Neural cell (in vitro differentiated cells): Measurements from ENCODE around the gene KRAS. TPM values are rescaled to one million over a fixed set of nuclear protein-coding genes. Genes with fewer than 3 reads are reported as not detected.
A peak's percentile ranks its signal among the peaks of the same experiment; 100 is the strongest.

Source experiments
- H2AFZ ChIP-seq: fragments of 200-600, 300-800 bp; sonication (generic), shearing (Covaris generic); 2 replicates; pipeline ENCODE4 v1.6.0; 2014; ENCODE audit warnings: low read depth, mild to moderate bottlenecking, antibody characterized with exemption, low read length, moderate library complexity
- H3F3A ChIP-seq: fragments of 200-600 bp; shearing (Covaris generic); 2 replicates; pipeline ENCODE4 v1.6.1; 2016; ENCODE audit warnings: mild to moderate bottlenecking, moderate library complexity, mixed read lengths, antibody characterized with exemption, low read length; ENCODE audit not compliant: insufficient read depth, poor library complexity, severe bottlenecking
- H3K27ac ChIP-seq: fragments of 200-600, 300-800 bp; sonication (generic), shearing (Covaris generic); 2 replicates; pipeline ENCODE4 v1.5.1; 2014; ENCODE audit warnings: mild to moderate bottlenecking, low read length, moderate library complexity
- H3K27me3 ChIP-seq: fragments of 300-800, 200-600 bp; sonication (generic), shearing (Covaris generic); 2 replicates; pipeline ENCODE4 v1.6.0; 2014; ENCODE audit warnings: mild to moderate bottlenecking, low read depth, low read length, moderate library complexity; ENCODE audit not compliant: insufficient read depth
- H3K36me3 ChIP-seq: fragments of 300-800, 200-600 bp; sonication (generic), shearing (Covaris generic); 2 replicates; pipeline ENCODE4 v1.5.1; 2014; ENCODE audit warnings: mild to moderate bottlenecking, antibody characterized with exemption, low read length, moderate library complexity; ENCODE audit not compliant: insufficient read depth
- H3K4me2 ChIP-seq: fragments of 300-800, 200-600 bp; sonication (generic), shearing (Covaris generic); 2 replicates; pipeline ENCODE4 v1.6.0; 2014; ENCODE audit warnings: mild to moderate bottlenecking, low read length
- H3K4me3 ChIP-seq: fragments of 300-800, 200-600 bp; sonication (generic), shearing (Covaris generic); 2 replicates; pipeline ENCODE4 v1.5.1; 2014; ENCODE audit warnings: mild to moderate bottlenecking, low read length, moderate library complexity
- H3K79me2 ChIP-seq: fragments of 200-600 bp; shearing (Covaris generic); replicated peaks from 2 replicates; pipeline ENCODE4 v1.6.0; 2014; ENCODE audit warnings: mild to moderate bottlenecking, low read length, moderate library complexity; ENCODE audit not compliant: insufficient read depth
- H3K9ac ChIP-seq: fragments of 300-800, 200-600 bp; sonication (generic), shearing (Covaris generic); 2 replicates; pipeline ENCODE4 v1.6.1; 2016; ENCODE audit warnings: mild to moderate bottlenecking, low read length, mixed read lengths
- H3K9me2 ChIP-seq: fragments of 200-600 bp; shearing (Covaris generic); 2 replicates; pipeline ENCODE4 v1.6.1; 2016; ENCODE audit warnings: mild to moderate bottlenecking, low read length, mixed read lengths; ENCODE audit not compliant: insufficient read depth
- H3K9me3 ChIP-seq: fragments of 200-600, 300-800 bp; sonication (generic), shearing (Covaris generic); 2 replicates; pipeline ENCODE4 v1.6.1; 2016; ENCODE audit warnings: mild to moderate bottlenecking, mixed run types, low read length, moderate library complexity, mixed read lengths
- H4K20me1 ChIP-seq: fragments of 200-600 bp; shearing (Covaris generic); 2 replicates; pipeline ENCODE4 v1.6.1; 2016; ENCODE audit warnings: mild to moderate bottlenecking, mixed run types; ENCODE audit not compliant: insufficient read depth
- EP300 ChIP-seq: fragments of 450-650 bp; conservative IDR thresholded peaks from 2 replicates; pipeline ENCODE4 v1.6.1; 2014; ENCODE audit warnings: antibody characterized with exemption, mild to moderate bottlenecking, moderate library complexity; ENCODE audit not compliant: poor library complexity, severe bottlenecking
- EZH2 ChIP-seq: fragments of 200-600, 300-800 bp; shearing (Covaris generic), sonication (generic); IDR thresholded peaks from 2 replicates; pipeline ENCODE4 v1.6.1; 2014; ENCODE audit warnings: antibody characterized with exemption, low read length, borderline replicate concordance, mild to moderate bottlenecking; ENCODE audit not compliant: insufficient read depth, poor library complexity, severe bottlenecking
- MXI1 ChIP-seq: fragments of 450-650 bp; conservative IDR thresholded peaks from 2 replicates; pipeline ENCODE4 v1.6.1; 2014; ENCODE audit warnings: antibody characterized with exemption, mild to moderate bottlenecking; ENCODE audit not compliant: poor library complexity, severe bottlenecking
- POLR2AphosphoS5 ChIP-seq: IDR thresholded peaks from 2 replicates; pipeline ENCODE4 v1.6.1; 2012
- RAD21 ChIP-seq: fragments of 450-650 bp; conservative IDR thresholded peaks from 2 replicates; pipeline ENCODE4 v1.6.1; 2014; ENCODE audit warnings: antibody characterized with exemption, mild to moderate bottlenecking, moderate library complexity
- REST ChIP-seq: IDR thresholded peaks from 2 replicates; pipeline ENCODE4 v1.6.1; 2012; ENCODE audit warnings: borderline replicate concordance
- SMC3 ChIP-seq: fragments of 450-650 bp; conservative IDR thresholded peaks from 2 replicates; pipeline ENCODE4 v1.6.1; 2014; ENCODE audit warnings: antibody characterized with exemption, mild to moderate bottlenecking, moderate library complexity; ENCODE audit not compliant: poor library complexity
- TAF1 ChIP-seq: IDR thresholded peaks from 2 replicates; pipeline ENCODE4 v1.6.1; 2012; ENCODE audit warnings: low read depth
- polyA minus RNA-seq: library from RNA; depleted of rRNA, polyadenylated mRNA; stranded (reverse); fragments of >200 nt; gene quantifications from 2 replicates; pipeline ENCODE4 v1.2.3, GENCODE V29; 2014
- polyA plus RNA-seq: library from polyadenylated mRNA; depleted of rRNA; stranded (reverse); fragments of >200 nt; gene quantifications from 2 replicates; pipeline ENCODE4 v1.2.3, GENCODE V29; 2014
- TF ChIP-seq, protein P1 (sequence below): fragments of 450-650 bp; IDR thresholded peaks from 2 replicates; pipeline ENCODE4 v1.5.1; 2014; ENCODE audit warnings: antibody characterized with exemption, mild to moderate bottlenecking, moderate library complexity; ENCODE audit not compliant: poor library complexity, severe bottlenecking

The KRAS gene
- polyA plus RNA-seq (34.7 and 35.1 TPM in 2 replicates), polyA minus RNA-seq (50.4 and 59.6 TPM in 2 replicates)

GRCh38 chr12:25250744-25251730 is at the start of gene KRAS:
TSS of gene KRAS (minus strand) at chr12:25250929.
- H3K27ac ChIP-seq = peak within 1 kb of the TSS; percentile 73
- H3K9me2 ChIP-seq = no peaks in the 10 kb centered on the region
- TF ChIP-seq RAD21 (no peak), EP300 (peak; percentile 50), EZH2 (no peak), MXI1 (peak; percentile 55), TAF1 (peak; percentile 57), POLR2AphosphoS5 (peak; percentile 79), REST (peak; percentile 68), SMC3 (peak; percentile 36)
- TF ChIP-seq, protein P1, sequence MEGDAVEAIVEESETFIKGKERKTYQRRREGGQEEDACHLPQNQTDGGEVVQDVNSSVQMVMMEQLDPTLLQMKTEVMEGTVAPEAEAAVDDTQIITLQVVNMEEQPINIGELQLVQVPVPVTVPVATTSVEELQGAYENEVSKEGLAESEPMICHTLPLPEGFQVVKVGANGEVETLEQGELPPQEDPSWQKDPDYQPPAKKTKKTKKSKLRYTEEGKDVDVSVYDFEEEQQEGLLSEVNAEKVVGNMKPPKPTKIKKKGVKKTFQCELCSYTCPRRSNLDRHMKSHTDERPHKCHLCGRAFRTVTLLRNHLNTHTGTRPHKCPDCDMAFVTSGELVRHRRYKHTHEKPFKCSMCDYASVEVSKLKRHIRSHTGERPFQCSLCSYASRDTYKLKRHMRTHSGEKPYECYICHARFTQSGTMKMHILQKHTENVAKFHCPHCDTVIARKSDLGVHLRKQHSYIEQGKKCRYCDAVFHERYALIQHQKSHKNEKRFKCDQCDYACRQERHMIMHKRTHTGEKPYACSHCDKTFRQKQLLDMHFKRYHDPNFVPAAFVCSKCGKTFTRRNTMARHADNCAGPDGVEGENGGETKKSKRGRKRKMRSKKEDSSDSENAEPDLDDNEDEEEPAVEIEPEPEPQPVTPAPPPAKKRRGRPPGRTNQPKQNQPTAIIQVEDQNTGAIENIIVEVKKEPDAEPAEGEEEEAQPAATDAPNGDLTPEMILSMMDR = no peak
- H4K20me1 ChIP-seq = no peaks in the 10 kb centered on the region
- H2AFZ ChIP-seq = peak within 1 kb of the TSS; percentile 62
- peak within 1 kb of the TSS; percentile 95 for H3K4me3 ChIP-seq
- no peaks in the 10 kb centered on the region for H3K9me3 ChIP-seq
- H3F3A ChIP-seq = no peaks in the 10 kb centered on the region
- no peaks in the 10 kb centered on the region for H3K36me3 ChIP-seq
- H3K9ac ChIP-seq = peak within 1 kb of the TSS; percentile 80
- peaks cover 26% of the 10 kb centered on the region for H3K79me2 ChIP-seq
- H3K4me2 ChIP-seq = peak within 1 kb of the TSS; percentile 18
- peaks cover 5% of the 10 kb centered on the region for H3K27me3 ChIP-seq

GRCh38 chr12:25296381-25296780 is 45.7 kb upstream of the KRAS start:
- no peak overlapping the region for H3K4me2 ChIP-seq
- no peaks in the 10 kb centered on the region for H3K9me3 ChIP-seq
- H3F3A ChIP-seq = no peaks in the 10 kb centered on the region
- H3K9ac ChIP-seq = no peak overlapping the region
- H4K20me1 ChIP-seq = no peaks in the 10 kb centered on the region
- no peak for TF ChIP-seq POLR2AphosphoS5
- TF ChIP-seq, protein P1 = no peak
- no peak for TF ChIP-seq RAD21
- TF ChIP-seq REST = no peak
- TF ChIP-seq SMC3 = no peak
- no peak for TF ChIP-seq MXI1
- H3K27ac ChIP-seq = no peak overlapping the region
- no peak overlapping the region for H2AFZ ChIP-seq
- H3K36me3 ChIP-seq = no peaks in the 10 kb centered on the region
- no peaks in the 10 kb centered on the region for H3K27me3 ChIP-seq
- no peaks in the 10 kb centered on the region for H3K9me2 ChIP-seq
- H3K79me2 ChIP-seq = no peaks in the 10 kb centered on the region
- H3K4me3 ChIP-seq = no peak overlapping the region
